Measurements from ENCODE around the gene CERS6.

Gene CERS6

DNA sequence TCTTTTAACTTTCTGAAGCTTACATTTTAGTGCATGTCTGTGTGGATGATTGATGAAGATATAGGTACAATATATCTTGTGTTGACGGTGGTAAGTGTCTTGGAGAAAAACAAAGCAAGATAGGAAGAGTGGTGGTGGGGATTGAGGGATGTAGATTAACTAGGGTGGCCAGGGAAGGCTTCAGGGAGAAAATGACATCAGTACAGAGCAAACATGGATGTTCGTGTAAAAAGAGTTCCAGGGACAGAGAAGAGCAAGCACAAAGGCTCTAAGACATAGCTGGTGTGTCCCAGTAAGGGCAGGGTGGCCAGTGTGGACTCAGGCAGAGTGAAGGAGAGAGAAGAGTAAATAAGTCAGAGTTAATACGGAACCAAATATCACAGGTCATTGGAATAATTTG, 2.7 kb upstream of the CERS6 start:
- TF ChIP-seq POLR2A (IDR thresholded peaks at IDR 0.05; ENCODE audit: extremely low read depth, insufficient read length) (no peak), MYC (IDR thresholded peaks at IDR 0.05; ENCODE audit: low read depth, low read length) (no peak)
- TF ChIP-seq, protein P1, sequence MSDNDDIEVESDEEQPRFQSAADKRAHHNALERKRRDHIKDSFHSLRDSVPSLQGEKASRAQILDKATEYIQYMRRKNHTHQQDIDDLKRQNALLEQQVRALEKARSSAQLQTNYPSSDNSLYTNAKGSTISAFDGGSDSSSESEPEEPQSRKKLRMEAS (IDR thresholded peaks at IDR 0.05; ENCODE audit: low read depth, low read length) = no peak
- TF ChIP-seq, protein P2, sequence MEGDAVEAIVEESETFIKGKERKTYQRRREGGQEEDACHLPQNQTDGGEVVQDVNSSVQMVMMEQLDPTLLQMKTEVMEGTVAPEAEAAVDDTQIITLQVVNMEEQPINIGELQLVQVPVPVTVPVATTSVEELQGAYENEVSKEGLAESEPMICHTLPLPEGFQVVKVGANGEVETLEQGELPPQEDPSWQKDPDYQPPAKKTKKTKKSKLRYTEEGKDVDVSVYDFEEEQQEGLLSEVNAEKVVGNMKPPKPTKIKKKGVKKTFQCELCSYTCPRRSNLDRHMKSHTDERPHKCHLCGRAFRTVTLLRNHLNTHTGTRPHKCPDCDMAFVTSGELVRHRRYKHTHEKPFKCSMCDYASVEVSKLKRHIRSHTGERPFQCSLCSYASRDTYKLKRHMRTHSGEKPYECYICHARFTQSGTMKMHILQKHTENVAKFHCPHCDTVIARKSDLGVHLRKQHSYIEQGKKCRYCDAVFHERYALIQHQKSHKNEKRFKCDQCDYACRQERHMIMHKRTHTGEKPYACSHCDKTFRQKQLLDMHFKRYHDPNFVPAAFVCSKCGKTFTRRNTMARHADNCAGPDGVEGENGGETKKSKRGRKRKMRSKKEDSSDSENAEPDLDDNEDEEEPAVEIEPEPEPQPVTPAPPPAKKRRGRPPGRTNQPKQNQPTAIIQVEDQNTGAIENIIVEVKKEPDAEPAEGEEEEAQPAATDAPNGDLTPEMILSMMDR (IDR thresholded peaks at IDR 0.05; ENCODE audit: low read depth, low read length) = no peak
- H3K4me3 ChIP-seq (ENCODE audit: low read depth, low read length) = no peak overlapping the region
- no peak for DNase-seq (ENCODE audit: low read depth)

DNA sequence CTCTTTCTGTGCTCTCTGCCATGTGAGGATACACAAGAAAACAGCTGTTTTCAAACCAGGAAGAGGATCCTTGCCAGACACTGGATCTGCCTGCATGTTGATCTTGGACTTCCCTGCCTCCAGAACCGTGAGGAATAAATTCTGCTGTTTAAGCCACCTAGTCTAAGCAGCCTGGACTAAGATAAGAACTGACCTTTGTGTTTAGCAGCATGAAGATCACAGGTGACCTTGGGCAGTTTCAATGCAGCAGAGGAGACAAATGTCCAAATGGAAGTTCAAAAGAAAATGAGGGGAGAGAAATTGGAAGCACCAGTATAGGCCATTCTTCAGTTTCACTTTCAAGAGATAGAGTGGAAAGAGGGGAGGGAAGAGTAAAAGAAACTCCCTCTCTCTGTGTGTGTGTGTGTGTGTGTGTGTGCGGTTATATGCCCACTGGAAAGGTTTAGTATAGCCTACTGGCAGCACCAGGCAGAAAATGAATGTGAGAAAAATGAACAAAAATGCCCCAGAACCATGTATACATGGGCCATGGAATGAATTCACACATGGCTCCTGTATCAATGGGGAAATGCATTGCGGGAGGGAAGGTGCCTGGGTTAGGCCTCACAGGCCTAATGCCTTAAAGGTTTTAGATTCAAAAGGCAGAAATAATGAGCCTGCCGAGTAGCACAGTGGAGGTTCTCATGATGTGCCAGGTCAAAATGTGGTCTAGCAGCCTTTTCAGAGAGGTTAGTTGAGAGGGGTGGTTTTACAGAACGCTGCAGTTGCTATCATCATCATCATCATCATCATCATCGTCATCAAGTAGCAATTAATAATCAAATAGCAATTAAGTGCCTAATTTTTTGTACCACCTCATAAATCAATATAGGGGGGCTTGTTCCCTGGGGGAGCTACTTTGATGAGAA, 1.1 kb upstream of the CERS6 start:
- peak; percentile 43 for DNase-seq (ENCODE audit: low read depth)
- TF ChIP-seq, protein P1 (IDR thresholded peaks at IDR 0.05; ENCODE audit: low read depth, low read length) = no peak
- TF ChIP-seq, protein P2 (IDR thresholded peaks at IDR 0.05; ENCODE audit: low read depth, low read length) = no peak
- TF ChIP-seq POLR2A (IDR thresholded peaks at IDR 0.05; ENCODE audit: extremely low read depth, insufficient read length) = no peak
- TF ChIP-seq MYC (IDR thresholded peaks at IDR 0.05; ENCODE audit: low read depth, low read length) = no peak
- peak overlapping the region; percentile 65 for H3K4me3 ChIP-seq (ENCODE audit: low read depth, low read length)

DNA sequence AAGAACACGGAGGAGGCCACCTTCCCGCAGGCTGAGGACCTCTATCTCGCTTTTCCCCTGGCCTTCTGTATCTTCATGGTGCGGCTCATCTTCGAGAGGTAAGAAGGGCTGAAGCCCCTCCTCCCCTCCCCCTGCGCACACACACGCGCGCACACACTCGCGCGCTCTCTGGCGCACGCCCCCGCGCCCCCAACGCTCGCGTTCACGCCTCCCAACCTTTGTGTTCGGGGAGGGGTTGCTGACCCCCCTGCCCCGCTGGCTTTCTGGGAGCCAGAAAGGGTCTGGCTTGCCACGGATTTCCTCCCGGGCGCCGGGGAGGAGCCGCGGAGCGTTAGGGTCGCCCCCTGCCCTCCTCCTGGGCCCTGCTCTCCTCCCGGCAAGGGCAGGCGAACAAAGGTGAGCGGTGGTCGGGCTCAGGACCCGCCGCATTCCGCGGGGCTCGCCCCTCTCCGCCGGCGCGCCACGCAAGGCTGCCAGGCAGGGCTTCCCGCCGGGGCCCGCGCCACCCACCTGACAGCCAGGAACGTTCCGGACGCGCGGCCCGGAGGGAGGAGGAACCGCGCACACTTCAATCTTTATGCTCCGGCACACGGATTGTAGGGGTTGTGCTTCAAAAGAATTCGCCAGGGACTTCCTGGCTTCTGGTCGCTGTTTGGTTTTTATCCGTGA, 583 bp downstream of the CERS6 start:
- peak overlapping the region; percentile 94 for H3K4me3 ChIP-seq (ENCODE audit: low read depth, low read length)
- peak; percentile 73 for DNase-seq (ENCODE audit: low read depth)
- TF ChIP-seq POLR2A (IDR thresholded peaks at IDR 0.05; ENCODE audit: extremely low read depth, insufficient read length) (no peak), MYC (IDR thresholded peaks at IDR 0.05; ENCODE audit: low read depth, low read length) (no peak; the same call in 1 of the 2 replicates)
- TF ChIP-seq, protein P1 (IDR thresholded peaks at IDR 0.05; ENCODE audit: low read depth, low read length) = 0 out of 2 replicates have a peak, but pooled peaks have one; percentile 1

DNA sequence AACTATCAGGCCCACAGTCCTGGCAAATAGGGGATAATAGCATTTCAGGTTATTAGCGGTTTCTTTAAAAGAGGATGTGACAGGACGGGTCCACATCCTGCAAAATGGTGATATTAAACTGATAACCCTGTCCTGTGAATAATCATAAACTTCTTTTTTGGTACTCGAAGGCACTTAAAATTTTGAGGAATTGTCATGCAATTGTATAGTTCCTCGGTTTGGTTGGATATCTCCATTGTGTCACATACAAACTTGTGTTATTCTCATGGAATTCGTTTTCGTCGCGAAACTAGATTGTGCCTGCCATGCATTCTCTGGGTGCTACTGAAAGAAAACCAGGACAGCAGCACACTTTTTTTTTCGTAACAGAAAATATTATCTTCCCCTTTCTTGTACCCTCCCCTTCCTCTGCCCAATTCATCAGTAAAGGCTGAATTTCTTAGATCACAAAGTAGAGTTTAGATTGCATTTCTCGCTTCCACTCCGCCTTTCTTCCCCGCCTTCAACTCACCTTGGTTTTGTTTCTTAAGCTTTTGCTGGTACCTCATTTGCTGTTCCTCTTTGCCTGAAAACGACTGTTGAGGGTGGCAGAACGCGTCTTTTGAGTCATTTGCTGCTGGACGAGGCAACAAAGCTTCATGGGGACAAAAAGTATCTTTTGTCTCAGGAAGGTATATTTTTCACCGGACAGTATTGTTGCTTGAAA, 1.3 kb downstream of the CERS6 start:
- TF ChIP-seq, protein P2 (IDR thresholded peaks at IDR 0.05; ENCODE audit: low read depth, low read length) = no peak
- TF ChIP-seq MYC (IDR thresholded peaks at IDR 0.05; ENCODE audit: low read depth, low read length) = peak; percentile 37; the same call in 1 of the 2 replicates
- H3K4me3 ChIP-seq (ENCODE audit: low read depth, low read length) = peak overlapping the region; percentile 94
- peak; percentile 63 for DNase-seq (ENCODE audit: low read depth)

DNA sequence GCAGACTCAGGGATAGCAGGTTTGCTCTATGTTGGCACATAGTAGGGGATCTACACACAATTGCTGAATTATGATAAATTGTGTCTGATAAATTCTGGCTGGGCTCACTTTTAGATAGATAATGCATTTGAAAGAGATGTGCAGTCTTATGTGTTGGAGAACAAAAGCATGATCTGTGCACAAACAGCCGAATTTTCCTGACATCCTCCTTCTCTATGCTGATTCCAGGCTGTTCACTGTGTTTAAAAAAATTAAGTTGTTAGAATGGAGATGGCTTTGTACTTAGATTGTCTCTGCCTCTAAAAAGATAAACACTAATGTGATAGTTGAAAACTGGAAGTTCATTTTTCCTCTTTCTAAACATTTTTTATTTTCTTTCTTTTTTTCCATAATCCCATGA, 2.1 kb downstream of the CERS6 start:
- H3K4me3 ChIP-seq (ENCODE audit: low read depth, low read length) = peak overlapping the region; percentile 94
- DNase-seq (ENCODE audit: low read depth) = no peak
- TF ChIP-seq, protein P2 (IDR thresholded peaks at IDR 0.05; ENCODE audit: low read depth, low read length) = no peak
- TF ChIP-seq MYC (IDR thresholded peaks at IDR 0.05; ENCODE audit: low read depth, low read length) = no peak
- no peak for TF ChIP-seq POLR2A (IDR thresholded peaks at IDR 0.05; ENCODE audit: extremely low read depth, insufficient read length)
- TF ChIP-seq, protein P1 (IDR thresholded peaks at IDR 0.05; ENCODE audit: low read depth, low read length) = no peak
